OCI-LY7 (cell line): ENCODE data around the gene ITSN1. TPM values are rescaled to one million over a fixed set of nuclear protein-coding genes. Genes with fewer than 3 reads are reported as not detected.

Experiments
- BruUV-seq: library from RNA; stranded (reverse); fragments of 400-500 nt; replicated peaks from 2 replicates; lab custom pipeline; 2021; lab: Mats Ljungman, UMichigan
- CTCF ChIA-PET: fragments of 300-600 bp; sonication (Branson Sonifier 250); formaldehyde crosslinking; loops from one replicate; lab custom pipeline; 2022; ENCODE audit warnings: antibody characterized with exemption; ENCODE audit not compliant: unreplicated experiment; lab: Charles Lee
- POLR2A ChIA-PET: fragments of 300-600 bp; sonication (Branson Sonifier 250); formaldehyde crosslinking; loops from one replicate; lab custom pipeline; 2022; ENCODE audit warnings: antibody characterized with exemption; lab: Charles Lee
- DNase-seq: peaks from one replicate; pipeline ENCODE4 v3.0.0-alpha.2; 2015; ENCODE audit warnings: low spot score
- H2AFZ ChIP-seq: fragments of 200-600 bp; sonication (generic), shearing (Covaris generic); 2 replicates; pipeline ENCODE4 v1.6.1; 2014; ENCODE audit warnings: mild to moderate bottlenecking, antibody characterized with exemption, low read length, moderate library complexity
- H3K27ac ChIP-seq: fragments of 200-600 bp; sonication (generic); 2 replicates; pipeline ENCODE4 v1.5.1; 2014; ENCODE audit warnings: mixed run types, low read depth, mild to moderate bottlenecking, moderate library complexity, low read length, inconsistent platforms; ENCODE audit not compliant: poor library complexity, severe bottlenecking
- H3K36me3 ChIP-seq: fragments of 200-600 bp; sonication (generic); 2 replicates; pipeline ENCODE4 v1.6.1; 2014; ENCODE audit warnings: mild to moderate bottlenecking, antibody characterized with exemption, low read length, moderate library complexity, mixed read lengths; ENCODE audit not compliant: insufficient read depth
- H3K4me1 ChIP-seq: fragments of 200-600 bp; sonication (generic); 2 replicates; pipeline ENCODE4 v1.5.1; 2014; ENCODE audit warnings: mild to moderate bottlenecking, low read length; ENCODE audit not compliant: insufficient read depth, poor library complexity, severe bottlenecking
- H3K4me2 ChIP-seq: fragments of 200-600 bp; sonication (generic); 2 replicates; pipeline ENCODE4 v1.6.1; 2014; ENCODE audit warnings: mild to moderate bottlenecking, low read length
- H3K4me3 ChIP-seq: fragments of 200-600 bp; sonication (generic); 2 replicates; pipeline ENCODE4 v1.5.1; 2014; ENCODE audit warnings: mild to moderate bottlenecking, low read depth, low read length; ENCODE audit not compliant: poor library complexity, severe bottlenecking
- H3K79me2 ChIP-seq: fragments of 200-600 bp; sonication (generic); 2 replicates; pipeline ENCODE4 v1.6.1; 2016; ENCODE audit warnings: low read depth, mild to moderate bottlenecking, low read length, moderate library complexity, mixed read lengths; ENCODE audit not compliant: insufficient read depth
- H3K9me2 ChIP-seq: fragments of 200-600 bp; sonication (generic); 2 replicates; pipeline ENCODE4 v1.6.1; 2016; ENCODE audit warnings: mild to moderate bottlenecking, low read length, mixed read lengths; ENCODE audit not compliant: insufficient read depth
- H3K9me3 ChIP-seq: fragments of 200-600 bp; sonication (generic); 2 replicates; pipeline ENCODE4 v1.6.1; 2014; ENCODE audit warnings: mild to moderate bottlenecking, mixed run types, low read length, mixed read lengths
- H4K20me1 ChIP-seq: fragments of 200-600 bp; sonication (generic); 2 replicates; pipeline ENCODE4 v1.6.1; 2014; ENCODE audit warnings: mild to moderate bottlenecking, antibody characterized with exemption, low read length, moderate library complexity, mixed read lengths; ENCODE audit not compliant: insufficient read depth
- CTCF ChIP-seq: fragments of 200-600 bp; sonication (generic); conservative IDR thresholded peaks from 2 replicates; pipeline ENCODE4 v1.5.1; 2014; ENCODE audit warnings: mild to moderate bottlenecking, antibody characterized with exemption, low read length, moderate library complexity, mixed read lengths
- EZH2phosphoT487 ChIP-seq: fragments of 200-600 bp; sonication (generic); IDR thresholded peaks from 2 replicates; pipeline ENCODE4 v1.6.1; 2018; ENCODE audit warnings: low read depth, borderline replicate concordance, mild to moderate bottlenecking, mixed run types, antibody characterized with exemption, low read length, moderate library complexity, mixed read lengths
- intact Hi-C: fragments of 100-400 bp; cut with micrococcal nuclease; formaldehyde crosslinking; loops from one replicate; pipeline ENCODE4 v1.10.0; 2022; ENCODE audit not compliant: unreplicated experiment
- total RNA-seq, 2 experiments: library from RNA; depleted of rRNA in 1 of 2; stranded (reverse); fragments of >200 nt in 1 of 2; shearing (Covaris generic) in 1 of 2; gene quantifications; 2 replicates each; pipeline ENCODE4 v1.2.3, GENCODE V29; 2014 to 2022

Gene ITSN1
- total RNA-seq, 2 experiments from 2014 or later = 0.60 to 5.9 TPM

- Histone ChIP-seq H3K4me1 (no peaks in the 10 kb centered on the region), H3K9me2 (no peaks in the 10 kb centered on the region), H3K4me3 (no peak overlapping the region), H2AFZ (no peak overlapping the region), H4K20me1 (no peaks in the 10 kb centered on the region), H3K9me3 (peaks cover 8% of the 10 kb centered on the region; the same call in 1 of the 2 replicates), H3K27ac (no peak overlapping the region), H3K79me2 (no peaks in the 10 kb centered on the region), H3K4me2 (no peak overlapping the region), H3K36me3 (no peaks in the 10 kb centered on the region)
- no TSS peak for BruUV-seq
- CTCF ChIA-PET = no interaction called here
- no peak for TF ChIP-seq CTCF
- no peak for TF ChIP-seq EZH2phosphoT487
- intact Hi-C loops = no loop called here
- no peak for DNase-seq
- POLR2A ChIA-PET = interaction anchor here (0.6 kb wide), 1 partner anchor 31 kb away, joined by 3 read pairs; no protein-coding TSS in a partner anchor
These were observed 108.8 kb downstream of the ITSN1 start for GRCh38 chr21:33751120-33751519.

- Histone ChIP-seq H3K4me1 (no peaks in the 10 kb centered on the region), H3K4me3 (no peak overlapping the region), H2AFZ (no peak overlapping the region), H3K79me2 (no peaks in the 10 kb centered on the region), H3K9me2 (no peaks in the 10 kb centered on the region), H3K27ac (no peak overlapping the region), H3K36me3 (no peaks in the 10 kb centered on the region), H4K20me1 (no peaks in the 10 kb centered on the region), H3K9me3 (peaks cover 8% of the 10 kb centered on the region; the same call in 1 of the 2 replicates), H3K4me2 (no peak overlapping the region)
- CTCF ChIA-PET = no interaction called here
- intact Hi-C loops = no loop called here
- no peak for TF ChIP-seq EZH2phosphoT487
- TF ChIP-seq CTCF = no peak
- no peak for DNase-seq
- POLR2A ChIA-PET = interaction anchor here (0.6 kb wide), 1 partner anchor 32 kb away, joined by 3 read pairs; no protein-coding TSS in a partner anchor
- BruUV-seq = no TSS peak
These were observed 109.2 kb downstream of the ITSN1 start for GRCh38 chr21:33751533-33751932.

- BruUV-seq = no TSS peak
- Histone ChIP-seq H3K4me3 (no peak overlapping the region), H3K4me1 (no peaks in the 10 kb centered on the region), H2AFZ (no peak overlapping the region), H3K4me2 (no peak overlapping the region), H3K9me2 (no peaks in the 10 kb centered on the region), H3K36me3 (no peaks in the 10 kb centered on the region), H3K27ac (no peak overlapping the region), H3K9me3 (peaks cover 5% of the 10 kb centered on the region; the same call in 1 of the 2 replicates), H4K20me1 (no peaks in the 10 kb centered on the region), H3K79me2 (no peaks in the 10 kb centered on the region)
- TF ChIP-seq CTCF (no peak), EZH2phosphoT487 (no peak)
- ChIA-PET CTCF (no interaction called here), POLR2A (interaction anchor here (0.7 to 1.5 kb wide), 4 partner anchors 15 to 79 kb away, joined by 3 to 7 read pairs (median 6); no protein-coding TSS in a partner anchor)
- intact Hi-C loops = no loop called here
- no peak for DNase-seq
These were observed 110.0 kb downstream of the ITSN1 start for GRCh38 chr21:33752260-33752659.
